NCI-H1417 (cell line): ENCODE results near the gene SLC25A52.
A peak's percentile ranks its signal among the peaks of the same experiment; 100 is the strongest.
"Not testable (repeated sequence)": the region's sequence is repeated elsewhere in the genome, so short reads cannot be mapped to it uniquely, and the experiment has no call there.

Experiments used
- DNase-seq, 3 experiments: peaks; one replicate each; lab custom pipeline; 2025; lab: John Stamatoyannopoulos, UW

Gene SLC25A52

DNA sequence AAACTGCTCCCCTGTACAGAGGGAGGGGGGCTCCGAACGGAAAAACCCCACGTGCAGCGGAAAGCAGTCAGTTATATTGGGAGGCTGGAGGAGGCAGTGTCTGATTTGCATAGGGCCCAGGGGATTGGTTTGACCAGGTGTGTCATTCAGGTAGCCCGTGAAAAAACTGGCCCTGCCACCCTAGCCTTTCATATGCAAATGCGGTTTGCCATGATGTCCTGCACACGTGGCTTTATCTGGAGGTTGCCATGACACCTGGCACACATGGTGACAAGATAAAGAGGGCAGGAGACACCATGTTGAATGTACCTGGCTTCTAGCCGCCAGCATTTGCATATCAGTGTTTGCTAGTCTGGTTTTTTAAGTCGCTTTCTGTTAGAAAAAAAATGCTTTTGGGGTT lies 20.5 kb downstream of the SLC25A52 start:
- peak in 2 of 3 experiments; percentile 3 to 36 for DNase-seq

DNA sequence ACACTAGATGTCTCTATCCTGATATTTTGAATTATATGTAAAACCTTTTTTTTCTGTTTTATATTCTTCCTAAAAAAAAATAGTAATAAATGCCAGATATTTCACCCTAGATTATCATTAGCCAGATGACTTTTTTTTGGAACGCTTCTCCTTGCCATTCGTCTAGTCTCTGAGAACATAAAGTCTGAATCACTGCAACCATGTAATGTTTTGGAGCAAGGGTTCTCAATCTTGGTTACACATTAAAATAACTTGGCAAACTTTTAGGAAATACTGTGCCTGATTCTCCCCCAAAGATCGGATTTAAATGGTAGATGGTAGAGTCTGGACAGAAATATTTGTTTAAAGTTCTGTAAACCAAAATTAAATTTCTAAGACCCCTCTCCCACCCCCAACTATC lies 21.0 kb downstream of the SLC25A52 start:
- no peak for DNase-seq

DNA sequence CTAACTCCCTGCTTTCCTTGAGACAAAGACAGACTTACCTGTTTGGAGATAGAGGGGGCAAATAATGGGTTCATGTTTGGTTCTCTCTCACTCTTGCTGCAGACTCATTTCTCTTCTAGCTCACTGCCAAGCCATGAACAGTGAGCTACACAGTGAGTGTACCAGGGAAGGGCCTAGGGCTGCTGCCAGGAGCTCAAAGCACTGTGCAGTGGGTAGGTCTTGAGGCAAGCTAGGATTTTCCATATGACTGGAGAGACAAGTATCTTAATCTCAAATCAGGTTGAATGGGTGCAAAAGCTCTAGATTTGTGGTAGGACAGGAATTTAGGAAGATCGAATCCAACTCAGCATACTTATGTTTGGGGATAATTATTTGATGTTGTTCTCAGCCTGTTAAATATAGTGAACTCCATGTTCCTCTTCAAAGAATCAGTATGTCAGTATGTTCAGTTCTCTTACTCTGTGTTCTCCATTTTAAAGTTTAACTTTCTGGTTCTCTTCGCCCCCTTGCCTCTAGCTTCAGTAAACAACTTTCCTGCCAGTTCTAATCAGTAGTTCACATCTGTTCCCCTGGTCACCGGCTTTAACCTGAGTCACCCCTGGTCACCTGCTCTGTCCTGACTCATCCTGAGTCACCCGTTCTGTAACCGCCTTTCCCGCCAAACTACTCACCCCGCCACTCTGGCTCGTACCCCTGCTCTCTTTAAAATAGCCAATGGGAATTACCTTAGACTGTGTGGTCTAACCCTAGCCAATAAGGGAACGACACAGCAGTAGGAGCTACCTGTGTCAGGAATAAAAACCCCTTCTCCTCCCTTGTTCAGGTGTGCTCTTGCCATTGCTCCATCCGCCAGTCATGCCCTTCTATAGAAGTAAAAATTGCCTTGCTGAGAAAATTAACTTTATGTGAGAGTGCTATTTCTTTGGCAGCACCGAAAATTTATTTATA lies 21.9 kb downstream of the SLC25A52 start:
- DNase-seq = no peak

DNA sequence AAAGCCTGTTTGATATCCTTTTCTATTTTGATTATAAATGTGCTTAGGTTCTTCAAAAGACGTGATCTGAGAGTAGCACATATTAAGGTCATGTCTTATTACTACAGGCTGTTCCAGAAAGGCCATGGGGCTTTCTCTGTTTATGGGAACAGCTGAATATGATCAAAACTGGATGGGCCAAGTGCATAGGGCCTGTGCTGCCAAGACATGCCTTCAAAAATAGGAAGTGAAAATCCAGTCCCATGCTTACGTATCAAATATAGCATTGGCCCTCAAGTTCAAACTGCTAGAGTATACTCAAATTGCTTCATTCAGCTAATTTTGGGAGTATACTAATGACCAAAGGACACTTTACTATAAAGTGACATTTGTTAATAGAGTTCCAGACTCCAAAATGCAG lies 24.1 kb downstream of the SLC25A52 start:
- no peak for DNase-seq

DNA sequence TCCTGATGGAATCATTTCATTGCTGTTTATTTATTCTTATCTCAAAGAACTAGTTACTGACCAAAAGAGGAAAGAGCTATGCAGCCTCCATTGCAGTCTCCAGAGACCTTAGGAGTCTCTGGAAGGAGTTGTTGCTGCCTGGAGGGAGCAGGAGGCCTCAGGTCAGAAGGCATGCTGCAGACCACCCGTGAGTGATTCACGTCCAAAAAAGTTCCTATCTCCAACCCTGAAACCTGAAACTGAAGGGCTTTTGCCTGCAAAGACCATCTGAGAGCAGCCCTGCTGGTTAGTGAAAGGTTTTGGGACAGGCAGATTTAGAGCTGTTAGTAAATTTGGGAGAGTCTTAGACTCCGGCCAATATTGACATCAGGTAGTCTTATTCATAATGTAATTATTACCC lies 29.1 kb downstream of the SLC25A52 start:
- no peak for DNase-seq

DNA sequence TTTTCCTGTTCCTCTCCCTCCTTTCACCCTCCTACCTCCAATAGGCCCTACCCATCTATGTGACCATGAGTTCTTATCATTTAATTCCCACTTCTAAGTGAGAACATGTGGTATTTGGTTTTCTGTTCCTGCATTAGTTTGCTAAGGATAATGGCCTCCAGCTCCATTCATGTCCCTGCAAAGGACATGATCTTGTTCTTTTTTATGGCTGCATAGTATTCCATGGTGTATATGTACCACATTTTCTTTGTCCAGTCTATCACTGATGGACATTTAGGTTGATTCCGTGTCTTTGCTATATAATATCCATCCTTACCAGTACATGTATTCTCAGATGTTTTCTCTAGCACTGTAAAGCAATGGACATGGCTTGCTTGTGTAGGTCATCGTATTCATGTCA lies 31.5 kb downstream of the SLC25A52 start:
- not testable (repeated sequence) for DNase-seq

DNA sequence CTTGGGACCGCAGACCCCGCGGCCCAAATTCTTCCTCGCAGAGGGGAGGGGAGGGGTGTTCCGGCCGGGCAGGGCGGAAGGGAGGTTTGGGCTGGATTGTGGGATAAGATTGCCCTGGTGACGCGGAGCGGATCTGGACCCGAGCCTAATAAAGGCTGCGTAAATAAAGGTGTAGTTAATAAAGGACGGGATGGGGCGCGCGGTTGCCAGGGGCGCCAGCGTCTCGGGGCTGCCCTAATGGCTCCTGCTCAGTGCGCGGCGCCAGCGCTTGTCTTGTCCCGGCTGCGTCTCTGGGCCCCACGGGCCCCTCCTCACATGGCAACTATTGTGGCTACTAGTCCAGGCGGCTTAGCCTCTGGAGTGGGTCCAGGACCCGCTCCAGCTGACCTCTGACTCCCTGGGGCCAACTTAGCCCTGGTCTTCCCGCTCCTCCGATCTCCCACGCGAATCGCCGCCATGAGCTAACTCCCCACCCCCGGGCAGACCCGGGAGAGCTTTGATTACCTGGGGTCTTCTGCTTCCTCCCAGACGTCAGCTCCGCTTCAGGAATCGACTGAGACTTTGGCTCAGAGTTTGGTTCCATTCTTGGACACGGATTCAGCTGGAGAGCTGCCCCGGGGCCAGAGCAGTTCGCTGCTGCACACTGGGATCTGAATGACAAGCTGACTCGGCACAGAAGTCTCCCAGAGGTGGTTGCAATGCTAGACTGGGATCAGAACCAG lies 36.5 kb downstream of the SLC25A52 start:
- DNase-seq = peak in 2 of 3 experiments; percentile 47 to 62

DNA sequence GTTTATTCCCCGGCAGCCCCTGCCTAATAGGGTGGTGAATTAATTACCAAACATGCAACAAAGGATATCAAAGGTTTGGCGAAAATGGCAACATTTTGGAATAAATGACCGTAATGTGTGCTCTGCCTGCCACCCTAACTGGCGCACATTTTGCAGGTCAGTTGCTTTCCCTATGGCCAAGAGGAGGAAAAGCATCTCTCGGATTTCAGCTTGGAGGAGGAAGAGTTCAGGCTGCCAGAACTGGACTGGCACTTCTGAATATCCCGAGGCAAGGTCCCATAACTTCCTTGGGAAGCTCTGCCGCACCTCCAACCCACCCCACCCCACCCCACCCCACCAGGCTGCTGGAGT lies 37.1 kb downstream of the SLC25A52 start:
- DNase-seq = peak in 1 of 3 experiments; percentile 52

DNA sequence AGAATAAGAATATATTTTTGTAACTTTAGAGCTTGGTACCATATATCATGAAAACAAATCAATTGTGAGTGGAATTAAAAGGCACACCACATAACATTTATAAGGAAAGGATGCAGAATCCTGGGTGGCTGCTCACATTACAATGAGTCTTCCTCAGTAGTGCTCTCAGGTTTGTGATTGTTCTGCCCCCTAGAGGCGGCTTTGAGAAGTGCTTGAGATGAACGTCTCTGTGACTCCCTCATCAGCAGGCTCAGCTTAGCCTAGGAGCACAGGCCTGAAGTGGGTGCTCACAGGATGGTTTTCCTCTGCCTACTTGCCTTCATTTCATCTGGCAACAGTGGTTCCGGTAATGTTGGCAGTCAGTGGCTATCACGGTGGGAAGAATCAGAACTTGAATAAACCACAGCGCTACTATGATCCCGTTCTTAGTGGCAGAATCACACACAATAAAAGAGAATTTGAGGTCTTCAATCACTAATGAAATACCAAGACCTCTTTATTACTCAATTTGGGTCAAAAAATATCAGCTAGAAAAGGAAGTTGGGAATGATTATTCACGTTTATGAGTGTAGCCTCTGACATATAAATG lies 38.2 kb downstream of the SLC25A52 start:
- peak; percentile 72 to 93 (median 73) for DNase-seq

DNA sequence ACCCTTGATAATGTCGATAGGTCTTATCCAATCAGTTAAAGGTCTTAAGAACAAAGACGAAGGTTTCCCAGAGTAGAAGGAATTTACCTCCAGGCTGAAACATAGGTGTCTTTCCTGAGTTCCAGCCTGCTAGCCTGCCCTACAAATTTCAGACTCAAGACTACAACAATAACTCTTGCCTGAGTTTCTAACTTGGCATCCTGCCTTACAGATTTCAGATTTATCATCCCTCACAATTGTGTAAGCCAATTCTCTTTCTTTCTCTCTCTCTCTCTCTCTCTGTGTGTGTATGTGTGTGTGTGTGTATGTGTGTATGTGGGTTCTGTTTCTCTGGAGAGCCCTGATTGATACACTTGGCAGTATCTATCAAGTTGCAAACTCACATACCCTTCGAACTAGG lies 39.1 kb downstream of the SLC25A52 start:
- DNase-seq = no peak

DNA sequence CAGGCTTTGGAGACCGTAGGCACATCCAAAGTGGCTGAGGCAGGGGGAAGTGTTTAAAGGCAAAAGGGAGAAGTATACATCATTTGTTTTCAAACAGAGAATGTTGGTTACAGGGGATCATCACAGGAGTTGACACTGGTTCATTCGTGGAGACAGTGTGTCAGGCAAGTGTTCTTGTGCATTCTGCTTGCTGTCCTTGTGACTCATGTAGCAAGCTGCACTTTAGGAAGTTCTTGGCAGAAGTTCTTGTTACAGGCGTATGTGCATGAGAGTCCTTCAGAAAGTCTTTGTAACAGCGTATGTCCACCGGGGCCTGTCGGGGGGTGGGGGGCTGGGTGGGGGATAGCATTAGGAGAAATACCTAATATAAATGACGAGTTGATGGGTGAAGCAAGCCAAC lies 39.8 kb downstream of the SLC25A52 start:
- DNase-seq = no peak

DNA sequence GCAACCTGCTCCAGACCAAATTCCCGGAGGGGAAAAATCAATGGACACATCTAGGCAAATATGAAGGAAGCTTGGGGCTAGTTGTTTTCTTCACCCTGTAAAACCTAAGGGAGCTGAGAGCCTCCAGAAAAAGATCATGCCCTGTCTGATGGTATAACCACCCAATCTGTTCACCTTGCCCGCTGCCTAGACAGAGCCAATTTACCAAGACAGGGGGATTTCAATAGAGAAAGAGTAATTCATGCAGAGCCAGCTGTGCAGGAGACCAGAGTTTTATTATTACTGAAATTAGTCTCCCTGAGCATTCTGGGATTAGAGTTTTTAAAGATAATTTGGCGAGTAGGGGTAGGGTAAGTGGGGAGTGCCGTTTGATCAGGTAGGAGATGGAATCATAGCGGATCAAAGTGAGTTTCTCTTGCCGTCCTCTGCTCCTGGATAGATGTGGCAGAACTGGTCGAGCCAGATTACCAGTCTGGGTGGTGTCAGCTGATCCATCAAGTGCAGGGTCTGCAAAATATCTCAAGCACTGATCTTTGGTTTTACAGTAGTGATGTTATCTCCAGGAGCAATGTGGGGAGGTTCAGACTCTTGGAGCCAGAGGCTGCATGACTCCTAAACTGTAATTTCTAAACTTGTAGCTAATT lies 41.2 kb downstream of the SLC25A52 start:
- no peak for DNase-seq

DNA sequence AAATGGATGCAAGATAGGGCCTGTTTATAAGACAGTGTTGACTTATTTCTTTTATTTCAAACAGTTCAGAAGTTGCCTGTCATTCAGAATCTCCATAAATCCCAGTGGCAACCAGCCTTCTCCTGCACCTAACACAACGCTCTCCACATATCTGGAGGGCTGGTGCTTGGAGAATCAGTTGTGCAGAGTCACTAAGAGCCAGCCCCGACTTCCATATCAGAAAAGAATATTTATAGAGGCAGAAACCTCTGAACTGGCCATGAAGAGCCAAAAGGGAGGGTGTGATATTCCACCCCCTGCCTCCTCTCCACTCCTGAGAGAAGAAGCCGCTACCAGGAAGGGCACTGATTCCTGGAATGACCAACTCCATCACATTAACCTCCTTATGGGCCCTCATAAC lies 42.3 kb downstream of the SLC25A52 start:
- no peak for DNase-seq

DNA sequence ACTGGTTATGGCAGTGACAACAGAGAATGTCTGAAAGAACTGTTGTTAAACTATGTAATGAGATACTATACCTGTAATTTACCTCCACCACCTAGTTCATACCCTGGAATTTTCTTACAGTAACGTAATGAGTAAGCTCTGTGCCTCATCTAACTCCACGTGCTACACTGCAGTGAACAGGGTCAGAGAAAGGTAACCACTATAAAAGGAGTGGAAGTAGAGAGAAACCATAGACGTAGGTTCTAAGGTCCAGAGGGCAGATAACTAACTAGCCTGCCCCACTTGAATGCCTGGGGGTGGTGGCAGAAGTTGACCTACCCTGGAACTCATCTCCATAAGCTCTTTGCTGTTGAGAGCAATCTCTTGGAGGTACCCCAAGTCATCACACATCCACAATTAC lies 44.3 kb downstream of the SLC25A52 start:
- DNase-seq = no peak

DNA sequence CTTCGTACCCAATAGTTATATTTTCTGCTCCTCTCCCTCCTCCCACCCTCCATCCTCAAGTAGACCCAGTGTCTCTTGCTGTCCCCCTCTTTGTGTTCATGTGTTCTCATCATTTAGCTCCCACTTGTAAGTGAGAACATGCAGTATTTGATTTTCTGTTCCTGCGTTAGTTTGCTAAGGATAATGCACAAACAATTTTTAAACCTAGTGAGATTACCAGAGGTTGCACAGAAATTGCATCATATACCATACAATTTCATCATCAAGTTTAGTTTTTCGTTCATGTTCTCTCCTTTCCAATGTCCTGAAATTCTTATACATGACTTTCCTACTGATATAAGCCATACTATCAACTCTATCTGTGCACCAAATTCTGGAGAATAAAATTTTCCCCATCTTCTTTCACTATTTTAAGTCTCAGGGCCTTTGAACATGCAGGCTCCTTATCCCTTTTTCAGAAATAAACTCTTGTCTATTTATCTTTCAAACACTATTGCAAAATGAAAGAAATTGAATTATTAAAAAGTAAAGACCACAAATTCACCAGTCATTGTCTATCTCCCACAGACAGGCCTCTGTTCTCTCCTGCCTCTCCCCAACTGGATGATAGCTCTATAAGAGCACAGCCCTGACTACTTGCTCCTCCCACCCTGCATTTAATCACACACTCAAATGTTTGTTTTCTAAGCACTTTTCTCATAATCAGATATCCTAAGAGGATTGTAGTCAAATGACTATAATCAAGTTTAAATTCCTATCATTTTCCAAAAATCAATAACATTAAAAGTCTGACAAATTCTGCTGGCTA lies 49.1 kb downstream of the SLC25A52 start:
- DNase-seq = no peak

DNA sequence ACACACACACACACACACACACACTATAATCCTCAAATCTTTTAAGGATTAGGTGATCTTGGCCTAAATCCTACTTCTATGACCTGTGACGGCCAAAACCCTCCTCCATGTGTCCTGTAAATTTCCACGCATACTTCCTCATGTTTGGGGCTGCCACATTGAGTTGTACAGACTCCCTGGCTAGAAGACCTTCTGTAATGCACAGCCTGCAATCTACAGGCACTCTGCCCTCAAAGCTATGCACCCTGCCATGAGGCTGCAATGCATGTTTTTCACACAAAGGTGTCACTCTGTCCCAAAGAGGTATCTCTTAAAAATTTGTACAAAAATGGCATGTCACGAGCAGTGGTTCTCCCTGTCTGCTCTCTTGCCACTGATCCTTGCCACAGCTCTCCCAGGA lies 49.9 kb downstream of the SLC25A52 start:
- DNase-seq = no peak
